ENCODE measurements around the gene HLA-DQA1. TPM values are rescaled to one million over a fixed set of nuclear protein-coding genes. Genes with fewer than 3 reads are reported as not detected.
A peak's percentile ranks its signal among the peaks of the same experiment; 100 is the strongest.
"Not testable (repeated sequence)": the region's sequence is repeated elsewhere in the genome, so short reads cannot be mapped to it uniquely, and the experiment has no call there.

Gene HLA-DQA1
- total RNA-seq (63.5 TPM), polyA plus RNA-seq (ENCODE audit: insufficient read depth, low read depth, low replicate concordance) (29.6 TPM)
- long read RNA-seq, donor 1, result 0 reads
- long read RNA-seq, donor 2, partial matches to known transcripts, result 0 of 2 reads
- long read RNA-seq, donor 2, other reads (novel, unspliced or antisense), result 0 of 2 reads
- long read RNA-seq, donor 3, partial matches to known transcripts, result 0 of 1 reads
- long read RNA-seq, donor 3, other reads (novel, unspliced or antisense), result 0 of 1 reads
- long read RNA-seq, donor 4, result 0 reads
- long read RNA-seq, donor 5, result 0 reads
- long read RNA-seq, donor 6, result 0 reads
- long read RNA-seq, donor 7, transcript HLA-DQA1-201 (5 exons, 1,591 nt), result major isoform, 14 of 24 reads
- long read RNA-seq, donor 7, partial matches to known transcripts, result 10 of 24 reads
- long read RNA-seq, donor 7, other reads (novel, unspliced or antisense), result 0 of 24 reads
- long read RNA-seq, donor 8, result 0 reads
- long read RNA-seq, donor 9, partial matches to known transcripts, result 0 of 1 reads
- long read RNA-seq, donor 9, other reads (novel, unspliced or antisense), result 0 of 1 reads
- long read RNA-seq, donor 10, result 0 reads

DNA sequence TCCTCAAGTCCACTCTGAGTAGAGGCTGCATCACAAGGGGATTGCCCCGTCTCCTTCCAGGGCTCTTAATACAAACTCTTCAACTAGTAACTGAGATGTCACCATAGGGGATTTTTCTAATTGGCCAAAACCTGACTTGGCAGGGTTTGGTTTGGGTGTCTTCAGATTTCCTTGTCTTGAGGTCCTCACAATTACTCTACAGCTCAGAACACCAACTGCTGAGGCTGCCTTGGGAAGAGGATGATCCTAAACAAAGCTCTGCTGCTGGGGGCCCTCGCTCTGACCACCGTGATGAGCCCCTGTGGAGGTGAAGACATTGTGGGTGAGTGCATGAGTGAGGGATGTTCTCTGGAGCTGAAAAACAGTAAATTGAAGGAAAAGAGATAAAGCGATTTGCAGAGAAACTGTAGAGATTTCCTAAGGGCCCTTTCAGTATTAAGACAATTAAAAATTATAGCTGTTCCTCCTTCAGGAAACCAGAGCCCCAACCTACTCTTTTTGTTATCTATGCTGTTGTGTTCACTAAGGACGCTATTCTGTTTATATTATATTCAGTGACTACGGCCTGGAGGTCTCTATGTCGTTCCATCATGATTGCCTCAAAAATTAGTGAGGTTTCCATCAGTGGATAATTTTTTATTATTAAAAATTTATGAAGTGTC lies at the start of gene HLA-DQA1:
TSS of gene HLA-DQA1 (plus strand) at position 188 of the 662 bp plus-strand sequence. CDS start at position 241, 53 bp downstream.
- intact Hi-C loops (cut with DNase I), result no loop called here
- no peak within 1 kb of the TSS for H3K27ac ChIP-seq (ENCODE audit: low read depth in 2 of 2, low read length in 2 of 2)
- DNase-seq (no peak), FAIRE-seq (no peak)
- H3K27me3 ChIP-seq (ENCODE audit: control insufficient read depth, insufficient read depth, low read length), result no peaks in the 10 kb centered on the region
- TF ChIP-seq, protein P1, sequence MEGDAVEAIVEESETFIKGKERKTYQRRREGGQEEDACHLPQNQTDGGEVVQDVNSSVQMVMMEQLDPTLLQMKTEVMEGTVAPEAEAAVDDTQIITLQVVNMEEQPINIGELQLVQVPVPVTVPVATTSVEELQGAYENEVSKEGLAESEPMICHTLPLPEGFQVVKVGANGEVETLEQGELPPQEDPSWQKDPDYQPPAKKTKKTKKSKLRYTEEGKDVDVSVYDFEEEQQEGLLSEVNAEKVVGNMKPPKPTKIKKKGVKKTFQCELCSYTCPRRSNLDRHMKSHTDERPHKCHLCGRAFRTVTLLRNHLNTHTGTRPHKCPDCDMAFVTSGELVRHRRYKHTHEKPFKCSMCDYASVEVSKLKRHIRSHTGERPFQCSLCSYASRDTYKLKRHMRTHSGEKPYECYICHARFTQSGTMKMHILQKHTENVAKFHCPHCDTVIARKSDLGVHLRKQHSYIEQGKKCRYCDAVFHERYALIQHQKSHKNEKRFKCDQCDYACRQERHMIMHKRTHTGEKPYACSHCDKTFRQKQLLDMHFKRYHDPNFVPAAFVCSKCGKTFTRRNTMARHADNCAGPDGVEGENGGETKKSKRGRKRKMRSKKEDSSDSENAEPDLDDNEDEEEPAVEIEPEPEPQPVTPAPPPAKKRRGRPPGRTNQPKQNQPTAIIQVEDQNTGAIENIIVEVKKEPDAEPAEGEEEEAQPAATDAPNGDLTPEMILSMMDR (IDR thresholded peaks at IDR 0.05; ENCODE audit: borderline replicate concordance, extremely low read depth, insufficient read depth), result no peak
- H3K4me3 ChIP-seq (ENCODE audit: low read length in 3 of 3), result peak within 1 kb of the TSS in 1 of 3 donors; percentile 32
- H3K4me1 ChIP-seq (ENCODE audit: control insufficient read depth in 2 of 3, insufficient read depth in 2 of 3, low read depth in 1 of 3, low read length in 3 of 3), result no peaks in the 10 kb centered on the region
- no peaks in the 10 kb centered on the region for H3K9me3 ChIP-seq (ENCODE audit: control insufficient read depth in 2 of 3, insufficient read depth in 1 of 3, low read length in 3 of 3)
- peak within 1 kb of the TSS in 1 of 3 donors; percentile 55 for H3K9ac ChIP-seq (ENCODE audit: low read length in 3 of 3)
- H3K36me3 ChIP-seq (ENCODE audit: control insufficient read depth in 2 of 3, insufficient read depth in 3 of 3, low read length in 3 of 3), result no peaks in the 10 kb centered on the region

GRCh38 chr6:32588156-32588555 lies 49.0 kb upstream of the HLA-DQA1 start:
- peak overlapping the region in 1 of 3 donors; percentile 12 for H3K9ac ChIP-seq (ENCODE audit: low read length in 3 of 3)
- peaks cover 2% of the 10 kb centered on the region for H3K27me3 ChIP-seq (ENCODE audit: control insufficient read depth, insufficient read depth, low read length)
- peak overlapping the region in 1 of 3 donors; percentile 67 for H3K4me3 ChIP-seq (ENCODE audit: low read length in 3 of 3)
- TF ChIP-seq, protein P1 (IDR thresholded peaks at IDR 0.05; ENCODE audit: borderline replicate concordance, extremely low read depth, insufficient read depth), result no peak
- H3K36me3 ChIP-seq (ENCODE audit: control insufficient read depth in 2 of 3, insufficient read depth in 3 of 3, low read length in 3 of 3), result no peaks in the 10 kb centered on the region
- no peak for DNase-seq
- no peaks in the 10 kb centered on the region for H3K9me3 ChIP-seq (ENCODE audit: control insufficient read depth in 2 of 3, insufficient read depth in 1 of 3, low read length in 3 of 3)
- H3K4me1 ChIP-seq (ENCODE audit: control insufficient read depth in 2 of 3, insufficient read depth in 2 of 3, low read depth in 1 of 3, low read length in 3 of 3), result no peaks in the 10 kb centered on the region
- intact Hi-C loops (cut with DNase I), result loop anchor here (10.0 kb wide), 1 partner anchor 63 kb away; no protein-coding TSS in a partner anchor
- H3K27ac ChIP-seq (ENCODE audit: low read depth in 2 of 2, low read length in 2 of 2), result no peak overlapping the region
- no peak for FAIRE-seq

- Histone ChIP-seq H3K36me3 (ENCODE audit: control insufficient read depth in 2 of 3, insufficient read depth in 3 of 3, low read length in 3 of 3) (no peaks in the 10 kb centered on the region), H3K4me1 (ENCODE audit: control insufficient read depth in 2 of 3, insufficient read depth in 2 of 3, low read depth in 1 of 3, low read length in 3 of 3) (no peaks in the 10 kb centered on the region), H3K27me3 (ENCODE audit: control insufficient read depth, insufficient read depth, low read length) (no peaks in the 10 kb centered on the region), H3K9me3 (ENCODE audit: control insufficient read depth in 2 of 3, insufficient read depth in 1 of 3, low read length in 3 of 3) (no peaks in the 10 kb centered on the region), H3K9ac (ENCODE audit: low read length in 3 of 3) (peak within 1 kb of the TSS in 1 of 3 donors; percentile 61), H3K4me3 (ENCODE audit: low read length in 3 of 3) (peak within 1 kb of the TSS in 2 of 3 donors; percentile 6 to 67), H3K27ac (ENCODE audit: low read depth in 2 of 2, low read length in 2 of 2) (peak within 1 kb of the TSS; percentile 28 to 51)
- FAIRE-seq, result peak; percentile 98
- TF ChIP-seq, protein P1 (IDR thresholded peaks at IDR 0.05; ENCODE audit: borderline replicate concordance, extremely low read depth, insufficient read depth), result no peak
- intact Hi-C loops (cut with DNase I), result loop anchor here (10.0 kb wide), 1 partner anchor 65 kb away; no protein-coding TSS in a partner anchor
- DNase-seq, result peak; percentile 10 to 87 (median 53)
Observed at GRCh38 chr6:32589596-32590449, 47.4 kb upstream of the HLA-DQA1 start, which contains the start of gene HLA-DRB1. HLA-DRB1 (minus strand) TSS chr6:32589848; CDS start chr6:32589742, 106 bp downstream.

GRCh38 chr6:32590713-32591112 lies 46.5 kb upstream of the HLA-DQA1 start:
- H3K9ac ChIP-seq (ENCODE audit: low read length in 3 of 3); H3K9me3 ChIP-seq (ENCODE audit: control insufficient read depth in 2 of 3, insufficient read depth in 1 of 3, low read length in 3 of 3); FAIRE-seq; H3K4me3 ChIP-seq (ENCODE audit: low read length in 3 of 3); H3K36me3 ChIP-seq (ENCODE audit: control insufficient read depth in 2 of 3, insufficient read depth in 3 of 3, low read length in 3 of 3); DNase-seq; H3K4me1 ChIP-seq (ENCODE audit: control insufficient read depth in 2 of 3, insufficient read depth in 2 of 3, low read depth in 1 of 3, low read length in 3 of 3); H3K27ac ChIP-seq (ENCODE audit: low read depth in 2 of 2, low read length in 2 of 2); H3K27me3 ChIP-seq (ENCODE audit: control insufficient read depth, insufficient read depth, low read length); intact Hi-C loops (cut with DNase I): not testable (repeated sequence)

All from kidney (tissue), 22 donors.